ENCODE data around the gene MESP2.

The MESP2 gene

DNA sequence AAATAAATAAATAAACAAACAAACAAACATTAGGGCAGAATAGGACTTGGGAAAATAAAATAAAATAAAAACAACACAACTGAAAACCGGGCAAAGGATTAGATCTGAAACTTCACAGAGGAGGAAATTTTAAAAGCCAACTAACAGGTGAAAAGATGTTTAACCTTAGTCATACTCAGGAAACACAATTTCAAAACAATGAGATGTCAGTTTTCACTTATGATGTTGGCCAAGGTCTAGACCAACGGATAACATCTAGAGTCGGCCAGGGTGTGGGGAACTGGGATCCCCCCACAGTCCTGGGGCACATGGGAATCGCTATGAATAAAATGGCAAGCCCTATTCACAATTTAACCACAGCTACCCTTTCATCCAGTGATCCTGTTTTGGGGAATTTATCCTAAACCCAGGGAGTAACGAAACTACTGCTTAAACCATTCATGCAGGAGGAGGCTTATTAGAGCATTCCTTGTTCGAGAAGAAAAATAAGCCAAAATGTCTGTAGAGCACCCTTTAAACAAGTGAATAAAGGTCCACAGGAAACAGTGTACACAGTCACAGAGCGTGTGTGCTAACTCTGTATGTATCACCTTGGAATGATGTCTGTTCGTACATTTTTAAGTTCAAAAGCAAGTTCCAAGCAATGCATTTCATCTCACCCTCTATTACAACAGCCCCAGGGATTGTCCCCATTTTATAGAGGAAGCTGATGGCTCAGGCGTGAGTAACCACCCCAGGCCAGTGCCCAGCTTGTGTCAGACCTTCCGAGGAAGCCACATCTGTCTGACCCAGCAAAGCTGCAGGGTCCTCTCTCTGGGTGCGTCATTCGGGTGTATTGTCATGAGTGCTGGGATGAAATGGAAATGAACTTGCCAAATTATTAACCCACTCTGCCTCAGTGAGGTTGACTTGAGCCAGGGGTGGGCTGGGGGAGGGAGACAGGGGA lies 44.8 kb downstream of the MESP2 start:
- no peak for DNase-seq

DNA sequence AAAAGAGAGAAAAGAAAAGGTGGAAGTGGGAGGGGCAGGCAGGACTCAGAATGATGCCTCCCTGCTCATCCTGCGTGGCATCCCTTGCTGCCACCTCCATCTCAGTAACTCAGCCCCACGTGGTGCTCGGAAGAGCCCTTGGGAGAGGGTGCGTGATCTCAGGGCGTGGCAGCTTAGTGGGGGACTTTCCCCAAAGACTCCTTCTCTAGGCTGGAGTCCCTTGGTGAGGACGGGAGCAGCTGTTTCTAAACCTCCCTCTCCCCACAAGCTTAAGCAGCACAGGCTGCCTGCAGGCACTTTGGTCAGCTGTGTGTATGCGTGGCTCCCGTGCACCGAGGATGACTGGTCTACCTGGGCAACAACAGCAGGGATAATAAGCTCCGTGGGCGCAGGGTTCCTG lies 45.9 kb downstream of the MESP2 start:
- no peak for DNase-seq

DNA sequence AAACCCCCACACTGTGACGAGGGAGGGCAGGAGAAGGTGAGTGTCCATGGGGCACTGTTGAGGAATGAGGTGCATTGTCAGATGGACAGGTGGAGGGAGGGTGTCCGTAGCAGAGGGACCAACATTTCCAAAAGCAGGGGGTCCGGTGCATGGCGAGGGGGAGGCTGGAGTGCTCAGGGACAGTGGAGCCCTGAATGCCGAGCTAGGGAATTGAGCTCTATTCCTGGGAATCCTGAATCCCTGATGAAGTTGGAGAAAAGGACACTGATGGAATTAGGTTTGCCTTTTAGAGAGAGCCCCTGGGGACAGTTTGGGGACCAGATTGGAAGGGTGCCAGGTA lies 46.4 kb downstream of the MESP2 start:
- no peak for DNase-seq

DNA sequence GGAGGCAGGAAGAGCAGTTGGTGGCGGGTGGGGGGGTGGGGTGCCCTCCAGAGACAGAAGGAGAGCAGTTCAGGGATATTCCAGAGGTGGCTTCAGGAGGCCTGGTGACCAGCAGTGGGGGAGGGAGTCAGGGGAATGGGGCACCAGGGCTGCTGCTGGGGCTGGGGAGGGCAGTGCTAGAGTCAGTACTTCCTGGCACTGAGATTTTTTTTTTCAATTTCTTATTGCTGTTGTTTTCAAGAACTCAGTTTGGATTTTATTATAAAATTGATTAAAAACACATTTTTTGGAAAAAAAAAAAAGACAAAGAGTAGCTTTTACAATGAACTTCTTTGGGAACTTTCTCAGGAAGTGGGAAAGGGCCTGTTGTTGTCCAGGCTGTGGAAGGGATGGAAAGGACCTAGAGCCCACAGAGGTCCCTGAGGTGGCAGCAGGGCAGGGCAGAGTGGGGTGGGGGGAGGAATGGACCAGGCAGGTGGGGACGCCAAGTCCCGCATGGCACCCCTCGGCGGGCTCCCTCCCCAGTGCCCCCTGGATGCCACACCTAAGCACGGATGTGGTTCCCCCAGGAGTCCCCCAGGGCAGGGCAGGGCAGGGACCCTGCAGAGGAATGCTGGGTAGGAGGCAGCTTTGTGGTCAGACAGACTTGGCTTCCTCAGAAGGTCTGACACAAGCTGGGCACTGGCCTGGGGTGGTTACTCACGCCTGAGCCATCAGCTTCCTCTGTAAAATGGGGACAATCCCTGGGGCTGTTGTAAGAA lies 47.0 kb downstream of the MESP2 start:
- no peak for DNase-seq

DNA sequence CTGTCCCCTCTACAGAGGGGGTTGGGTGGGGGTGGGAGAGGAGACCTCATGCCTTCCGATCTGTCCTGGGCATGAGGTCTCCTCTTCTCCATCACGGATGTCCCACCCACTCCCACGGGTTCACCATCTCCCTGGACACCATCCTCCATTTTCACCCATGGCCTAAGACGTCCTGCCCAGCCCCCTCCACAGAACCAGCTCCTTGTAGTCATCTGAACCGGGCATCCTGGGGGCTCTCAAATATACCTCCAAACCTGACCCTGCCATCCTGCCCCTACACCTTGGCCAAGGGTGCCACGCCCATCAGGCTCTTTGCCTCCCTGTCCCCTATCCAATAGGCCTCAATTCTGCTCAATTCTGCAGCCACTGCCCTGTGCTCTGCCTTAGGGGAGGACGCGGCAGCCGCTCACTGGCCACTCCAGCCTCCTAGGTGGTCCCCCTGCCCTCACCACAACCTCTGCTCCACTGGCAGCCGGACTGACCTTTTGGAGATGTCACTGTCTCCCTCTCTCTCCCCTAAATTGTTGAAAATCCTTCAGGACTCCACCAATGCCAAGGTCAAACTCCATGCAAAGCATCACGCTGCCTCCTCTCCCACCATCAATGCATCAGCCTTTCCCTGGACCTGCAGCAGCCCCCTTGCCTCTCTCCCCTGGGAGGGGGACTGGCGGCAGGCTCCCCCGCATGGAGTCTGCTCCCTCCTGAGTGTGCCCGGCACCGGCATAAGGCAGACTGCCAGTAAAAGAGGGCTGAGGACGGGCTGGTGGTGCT lies 47.9 kb downstream of the MESP2 start:
- DNase-seq: no peak

DNA sequence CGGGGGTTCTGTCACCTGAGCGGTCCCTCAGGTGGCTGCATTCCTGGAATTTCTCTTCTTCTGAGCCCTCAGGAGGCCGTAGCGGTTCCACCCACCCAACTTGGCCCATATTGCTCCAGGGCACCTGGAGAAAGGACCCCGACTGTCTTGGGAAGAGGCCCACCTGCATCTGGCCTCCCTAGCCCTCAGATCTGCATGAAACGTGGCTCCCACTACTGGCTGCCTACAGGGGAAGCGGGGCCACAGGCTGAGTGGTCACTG lies 48.4 kb downstream of the MESP2 start:
- no peak for DNase-seq

DNA sequence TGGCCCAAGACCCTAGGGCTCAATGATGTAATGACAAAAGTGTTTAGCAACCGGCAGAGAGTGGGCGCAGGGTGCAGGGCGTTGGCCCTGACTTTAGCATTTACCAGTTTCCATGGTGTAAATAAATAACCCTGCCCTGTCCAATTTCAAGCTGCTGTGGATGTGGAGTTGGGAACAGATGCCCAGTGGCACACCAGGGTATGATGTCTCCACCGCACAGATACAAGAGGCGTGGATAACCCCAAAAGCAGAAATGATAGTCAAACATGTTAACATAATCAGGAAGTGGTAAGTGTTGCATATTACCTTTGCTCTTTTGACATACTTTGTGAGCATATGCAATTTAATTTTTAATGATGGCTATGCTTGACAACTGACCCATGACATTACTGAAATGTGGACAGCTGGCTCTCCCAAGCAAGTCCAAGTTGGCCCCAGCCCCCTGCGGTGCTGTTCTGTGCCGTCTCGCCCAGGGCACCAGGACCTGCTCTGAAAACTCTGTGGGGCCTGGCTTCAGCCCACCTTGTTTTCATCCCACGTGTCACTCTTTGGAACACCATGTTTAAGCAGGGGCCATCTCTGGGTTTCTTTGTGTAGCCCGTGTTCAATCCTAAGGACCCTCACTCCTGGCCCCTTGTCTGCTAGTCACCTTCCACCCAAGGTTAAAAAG lies 49.3 kb downstream of the MESP2 start:
- DNase-seq: no peak

DNA sequence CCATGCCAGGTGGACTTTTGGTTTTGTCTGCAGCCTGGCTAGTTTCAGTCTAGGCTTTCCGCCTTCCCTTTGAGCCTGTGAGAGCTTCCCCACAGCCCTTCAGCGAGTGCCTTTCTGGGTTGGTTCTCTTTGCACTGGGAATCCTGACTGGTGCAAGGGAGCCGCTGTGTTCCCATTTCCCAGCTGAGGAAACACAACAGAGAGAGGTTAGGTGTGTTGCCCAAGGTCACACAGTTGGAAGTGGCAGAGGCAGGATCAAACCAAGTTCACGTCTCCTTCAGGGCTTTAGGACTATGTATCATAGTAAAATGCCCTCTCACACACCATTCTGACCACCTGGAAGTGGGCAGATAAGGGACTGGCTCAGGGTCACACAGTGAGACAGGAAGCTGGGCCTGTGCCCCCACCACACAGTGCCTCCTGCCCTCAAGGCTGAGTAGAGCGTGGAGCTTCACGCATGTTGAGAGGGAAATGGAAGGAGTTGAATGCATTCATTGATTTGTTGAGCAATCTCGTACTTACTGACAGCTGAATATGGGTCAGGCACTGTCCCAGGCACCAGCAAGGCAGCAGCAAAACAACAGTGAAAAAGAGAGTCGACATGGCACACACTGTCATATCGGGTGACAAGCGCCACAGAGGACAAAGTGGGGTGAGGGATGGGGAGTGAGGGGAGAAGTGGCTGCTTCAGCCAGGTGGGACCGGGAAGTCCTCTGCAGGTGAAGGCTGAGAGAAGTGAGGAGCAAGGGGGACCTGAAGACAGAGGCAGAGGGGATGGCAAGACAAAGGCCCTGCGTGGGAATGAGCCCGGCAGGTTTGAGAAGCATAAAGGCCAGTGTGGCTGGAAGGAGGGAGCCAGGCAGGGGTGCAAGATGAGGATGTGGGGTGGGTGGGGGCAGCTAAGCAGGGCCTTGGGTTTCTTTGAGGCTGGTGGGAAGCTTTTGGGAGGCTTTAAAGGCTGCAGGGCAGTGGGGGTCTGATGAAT lies 50.8 kb downstream of the MESP2 start:
- DNase-seq: no peak

DNA sequence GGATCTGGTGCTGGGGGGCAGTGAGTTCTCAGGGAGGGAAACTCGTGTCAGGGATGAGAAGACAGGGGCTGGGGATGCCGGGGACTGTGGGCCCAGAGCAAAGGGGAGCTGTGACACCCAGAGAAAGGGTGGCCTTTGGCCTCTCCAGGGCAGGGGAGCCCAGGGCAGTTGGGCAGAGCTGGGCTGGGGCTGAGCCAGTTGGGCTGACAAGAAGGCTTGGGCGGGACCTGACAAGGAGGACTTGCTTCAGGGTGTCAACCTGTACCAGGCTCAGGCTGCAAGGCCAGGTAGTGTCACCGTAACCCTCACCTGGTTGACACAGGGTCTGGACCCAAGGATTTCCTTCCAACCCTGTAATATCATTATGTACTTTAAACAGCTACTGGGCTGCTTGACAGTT lies 51.7 kb downstream of the MESP2 start:
- DNase-seq: no peak
